D341Med (cell line): Measurements from ENCODE around the gene UBE2E1.

Source experiments
- DNase-seq: peaks from one replicate; pipeline ENCODE4 v3.0.0; 2012; ENCODE audit warnings: low spot score

Gene UBE2E1

DNA sequence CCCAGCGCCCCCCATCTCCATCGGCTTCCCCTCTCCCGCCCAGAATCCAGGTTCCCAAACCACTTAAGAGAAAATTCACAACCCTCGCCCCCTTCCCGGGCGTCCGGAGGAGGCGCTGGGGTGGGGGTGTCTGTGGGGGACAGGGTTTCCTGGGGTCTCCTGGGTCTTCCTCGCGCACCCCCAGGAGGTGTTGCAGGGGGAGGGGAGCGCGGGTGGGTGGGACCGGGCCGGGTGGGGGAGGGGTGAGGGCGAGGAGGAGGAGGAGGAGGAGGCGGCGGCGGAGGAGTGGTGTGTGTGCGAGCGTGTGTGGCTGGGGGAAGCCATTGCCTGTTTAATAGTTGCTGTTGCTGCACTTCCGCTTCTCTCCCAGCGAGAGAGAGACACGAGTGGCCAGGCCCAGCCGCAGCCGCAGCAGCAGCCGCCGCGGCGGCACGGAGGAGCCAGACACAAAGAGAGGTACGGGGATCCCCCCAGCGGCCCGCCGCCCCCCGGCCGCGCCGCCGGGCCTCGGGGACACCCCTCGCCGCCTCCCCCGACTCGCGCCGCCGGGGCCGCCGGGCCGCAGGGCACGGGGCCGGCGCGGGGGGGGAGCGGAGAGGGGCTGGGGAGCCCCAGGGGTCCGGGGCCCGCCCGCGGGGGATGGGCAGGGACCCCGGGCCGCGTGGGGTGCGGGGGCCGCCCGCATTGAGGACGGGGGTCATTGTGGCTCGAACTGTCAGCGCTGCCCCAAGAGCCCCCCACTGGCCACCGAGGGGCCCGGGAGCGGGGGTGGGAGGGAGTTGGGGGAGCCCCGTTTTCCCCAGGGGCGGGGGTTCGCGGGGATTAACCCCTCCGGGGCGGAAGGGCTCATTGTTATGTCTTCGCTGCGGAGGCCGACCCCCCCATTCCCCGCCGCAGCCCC, at the start of gene UBE2E1:
UBE2E1 (plus strand) TSS at position 323 of the 901 bp plus-strand sequence. CDS start 1,315 bp downstream, outside the sequence.
- peak; percentile 80 for DNase-seq

DNA sequence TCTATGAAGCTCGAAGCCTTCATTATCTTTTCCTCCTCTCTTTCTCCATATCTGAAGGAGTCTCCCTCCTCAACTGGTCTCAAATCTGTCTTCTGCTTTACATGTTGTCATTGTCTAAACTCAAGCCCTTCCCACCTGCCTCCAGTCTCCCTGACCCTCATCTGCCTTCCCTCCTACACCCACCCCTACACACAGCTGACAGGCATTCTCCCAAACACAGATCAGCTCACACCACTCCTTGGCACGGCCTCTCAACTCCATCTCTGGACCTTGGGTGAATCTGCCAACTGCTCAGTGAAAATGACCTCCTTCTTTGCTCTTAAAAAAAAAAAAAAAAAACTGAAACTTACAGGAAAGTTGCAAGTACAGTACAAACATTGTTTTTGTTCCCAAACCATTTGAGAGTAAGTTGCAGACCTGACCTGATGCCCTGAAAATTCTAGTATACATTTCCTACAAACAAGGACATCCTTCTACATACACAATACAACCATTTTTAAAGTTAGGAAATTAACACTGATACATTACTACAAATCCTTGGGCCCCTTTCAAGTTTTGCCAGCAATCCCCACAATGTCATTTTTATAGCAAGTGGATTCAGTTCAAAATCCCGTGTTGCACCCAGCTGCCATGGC, 49.4 kb upstream of the UBE2E1 start:
- no peak for DNase-seq

DNA sequence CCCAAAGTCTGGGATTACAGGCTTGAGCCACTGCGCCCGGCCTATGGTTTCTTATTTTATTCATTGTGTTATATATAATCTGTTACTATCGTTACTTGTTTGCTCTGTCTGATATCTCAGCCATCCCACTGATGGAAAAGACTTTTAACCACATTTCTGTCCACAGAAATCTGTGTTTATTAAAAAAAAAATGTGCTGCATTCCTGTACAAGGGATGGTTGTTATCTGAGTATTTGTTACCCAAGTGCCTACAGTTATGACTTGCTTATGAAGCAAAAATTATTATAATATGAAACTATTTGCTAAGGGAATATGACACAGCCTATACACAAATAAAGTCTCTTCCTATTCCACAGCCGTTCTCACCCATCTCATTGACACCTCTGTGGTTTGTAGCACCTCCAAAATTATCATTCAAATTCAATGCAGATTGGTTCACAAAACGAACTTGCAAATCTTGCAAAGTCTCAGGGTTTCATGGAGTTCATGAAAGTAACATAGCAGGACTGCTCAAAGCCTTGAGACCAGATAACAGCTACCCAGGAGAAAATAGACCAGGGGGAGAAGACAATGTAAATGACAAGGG, 47.4 kb upstream of the UBE2E1 start:
- DNase-seq: no peak

DNA sequence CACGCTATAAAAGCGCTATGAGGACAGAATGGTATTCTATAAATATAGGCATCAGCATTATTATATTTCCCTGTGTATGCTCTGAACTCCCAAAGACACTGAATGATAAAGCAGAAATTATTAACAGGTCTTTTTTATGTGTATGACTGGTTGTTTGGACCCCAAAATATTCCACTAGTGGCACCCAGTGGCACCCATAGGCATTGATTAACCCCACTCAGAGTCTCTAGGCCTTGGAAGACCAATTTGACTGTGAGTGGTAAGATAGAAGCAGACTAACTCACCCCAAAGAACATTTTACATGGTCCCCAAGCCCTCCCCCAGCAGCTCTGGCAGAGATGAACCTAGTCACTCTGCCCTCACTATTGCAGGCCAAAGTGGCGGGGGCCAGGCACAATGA, 45.4 kb upstream of the UBE2E1 start:
- no peak for DNase-seq

DNA sequence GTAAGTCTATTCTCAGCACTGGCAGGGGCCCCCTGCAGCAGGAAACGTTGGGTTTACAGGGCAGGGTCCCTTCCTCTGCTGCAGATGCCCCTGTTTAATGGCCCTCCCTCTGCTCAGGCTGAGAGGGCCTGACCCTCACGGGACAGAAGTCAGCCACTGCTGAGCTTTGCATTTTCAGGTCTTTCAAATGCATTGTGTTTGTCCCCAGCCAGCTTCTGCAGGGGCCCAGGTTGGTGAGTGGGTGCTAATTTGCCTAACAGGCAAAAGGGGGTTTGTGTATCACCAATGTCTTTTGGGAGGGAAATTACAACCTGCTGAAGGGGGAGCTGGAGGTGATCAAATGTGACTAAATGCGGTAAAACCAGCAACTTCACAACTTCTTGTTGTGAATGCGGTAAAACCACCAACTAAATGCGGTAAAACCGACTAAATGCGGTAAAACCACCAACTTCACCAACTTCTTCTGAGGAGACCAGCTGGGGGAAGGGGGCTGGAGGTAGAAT, 44.8 kb upstream of the UBE2E1 start:
- DNase-seq: no peak

DNA sequence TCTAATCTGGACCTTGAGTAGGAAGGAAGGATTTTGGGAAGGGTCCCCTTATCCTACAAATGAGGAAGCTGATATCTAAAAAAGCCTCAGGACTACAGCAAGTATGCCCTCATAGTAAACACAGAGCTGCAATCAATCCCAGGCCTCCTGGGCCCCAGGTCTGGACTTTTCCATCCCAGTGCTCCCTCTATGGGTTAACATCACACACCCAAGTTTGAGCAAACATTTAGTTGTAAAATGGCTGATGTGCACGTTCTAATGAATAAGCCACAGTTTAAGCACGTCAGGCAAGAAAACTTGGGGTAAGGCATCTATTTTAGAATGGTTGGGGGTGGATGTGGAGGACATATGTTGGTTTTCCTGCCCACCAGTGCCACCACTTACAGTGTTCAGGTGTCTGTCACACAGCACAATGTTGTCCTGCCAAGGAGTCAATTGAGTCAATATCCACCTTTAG, 44.3 kb upstream of the UBE2E1 start:
- DNase-seq: peak; percentile 63

DNA sequence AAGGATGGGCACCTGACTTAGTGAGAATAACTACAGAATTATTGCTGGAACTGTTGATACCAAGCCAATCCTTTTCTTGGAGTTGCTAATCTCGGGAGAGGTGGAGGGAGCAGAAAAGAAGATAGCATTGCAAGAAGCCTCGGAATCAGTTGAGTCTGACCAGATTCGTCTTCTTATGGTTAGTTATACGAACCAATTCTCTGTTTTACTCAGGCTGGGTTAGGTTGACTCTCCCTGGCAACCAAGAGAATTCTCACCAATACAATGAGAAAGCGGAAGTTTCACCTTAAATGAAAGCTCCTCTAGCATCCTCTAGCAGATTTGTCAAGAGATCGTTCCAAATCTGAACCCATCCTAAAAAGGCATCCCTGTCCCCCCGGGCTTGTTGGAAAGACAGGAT, 43.5 kb upstream of the UBE2E1 start:
- no peak for DNase-seq

DNA sequence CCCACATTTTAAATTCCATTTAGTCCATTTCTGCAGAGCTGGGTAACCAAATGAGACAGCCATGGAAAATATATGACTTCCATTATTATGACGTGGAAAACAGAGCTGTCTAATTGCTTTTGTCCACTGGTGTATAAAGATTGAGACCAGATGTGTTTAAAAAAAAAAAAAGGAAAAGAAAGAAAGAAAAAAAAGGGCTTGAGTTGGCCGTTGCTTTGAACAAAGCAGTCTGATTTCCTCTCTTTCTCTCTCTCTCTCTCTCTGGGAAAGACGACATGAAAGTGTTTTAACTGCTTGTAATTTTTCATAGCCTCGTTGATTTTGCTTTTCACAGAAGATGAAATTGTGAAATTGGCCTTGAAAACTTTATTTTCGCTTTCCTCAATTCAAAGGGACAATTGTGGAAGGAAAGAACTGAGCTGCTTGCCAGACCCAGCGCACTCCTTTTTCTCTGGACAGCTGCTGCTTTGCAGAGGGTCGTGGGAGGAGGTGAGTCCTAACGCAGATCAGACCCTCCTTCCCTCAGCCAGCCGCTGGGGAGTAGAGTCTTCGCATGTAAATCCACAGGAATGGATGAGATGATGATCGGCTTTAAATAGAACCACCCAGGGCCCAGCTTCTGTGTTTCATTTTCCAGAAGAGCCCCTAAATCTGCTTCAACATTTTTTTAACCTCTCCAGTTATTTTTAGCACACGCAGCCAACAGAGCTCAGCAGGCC, 42.8 kb upstream of the UBE2E1 start:
- no peak for DNase-seq

DNA sequence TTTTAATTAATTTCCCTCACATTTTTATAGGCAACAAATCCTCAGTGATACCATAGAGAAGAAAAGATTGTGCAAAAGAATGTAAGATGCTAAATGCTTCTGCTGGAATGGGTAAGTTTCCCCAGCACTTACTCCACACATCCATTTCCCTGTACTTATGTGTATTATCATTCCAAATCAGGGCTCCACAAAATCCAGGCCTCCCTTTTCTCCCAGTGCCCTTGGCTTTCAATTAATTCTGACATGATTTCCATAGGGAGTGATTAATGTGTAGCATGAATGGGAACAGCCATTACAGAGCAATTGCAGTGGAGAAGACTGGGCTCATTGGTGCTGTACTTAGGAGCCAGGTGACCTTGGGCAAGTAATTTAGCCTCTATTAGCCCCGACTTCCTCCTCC, 41.3 kb upstream of the UBE2E1 start:
- no peak for DNase-seq

DNA sequence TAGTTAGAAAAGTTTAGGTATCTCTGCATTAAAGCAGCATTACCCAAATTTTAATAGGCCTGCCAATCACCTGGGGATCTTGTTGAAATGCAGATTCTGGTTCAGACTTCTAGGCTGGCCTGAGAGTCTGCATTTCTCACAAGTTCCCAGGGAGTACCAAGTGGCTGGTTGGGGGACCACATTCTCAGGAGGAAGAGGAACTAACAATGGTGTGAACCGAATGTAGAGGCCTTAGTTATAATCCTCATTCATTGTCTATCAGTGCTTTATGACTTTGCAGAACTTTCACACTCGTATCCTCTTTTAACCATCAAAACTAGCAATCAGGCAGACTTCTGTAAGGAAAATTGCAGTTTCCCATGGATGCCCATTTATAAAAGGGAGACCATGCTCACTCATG, 38.2 kb upstream of the UBE2E1 start:
- DNase-seq: no peak

DNA sequence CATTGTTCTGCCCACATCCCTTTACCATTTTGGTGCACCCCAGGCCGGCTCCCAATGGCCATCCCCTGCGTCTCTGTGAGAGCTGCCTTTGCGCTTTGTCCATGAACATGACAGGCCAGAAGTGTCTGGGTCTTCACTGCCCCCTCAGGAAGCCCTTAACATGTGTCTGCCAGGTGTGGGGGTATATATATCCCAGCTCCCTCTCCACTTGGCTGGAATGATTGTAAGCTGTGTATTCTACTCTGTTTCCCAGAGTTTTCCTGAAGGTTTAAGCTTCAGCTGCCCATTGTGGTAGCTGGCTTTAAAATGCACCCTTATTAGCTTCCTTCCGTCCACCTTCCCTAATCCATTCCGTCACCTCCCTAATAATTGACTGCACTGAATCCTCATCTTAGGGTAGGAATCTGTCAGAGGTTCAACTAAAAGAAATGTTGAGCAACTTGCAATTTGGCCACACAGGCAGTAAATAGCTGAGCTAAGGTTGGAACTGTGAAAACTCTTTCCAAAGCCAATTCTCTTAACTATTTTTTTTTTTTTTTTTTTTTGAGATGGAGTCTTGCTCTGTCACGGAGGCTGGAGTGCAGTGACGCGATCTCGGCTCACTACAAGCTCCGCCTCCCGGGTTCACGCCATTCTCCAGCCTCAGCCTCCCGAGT, 30.4 kb upstream of the UBE2E1 start:
- no peak for DNase-seq

DNA sequence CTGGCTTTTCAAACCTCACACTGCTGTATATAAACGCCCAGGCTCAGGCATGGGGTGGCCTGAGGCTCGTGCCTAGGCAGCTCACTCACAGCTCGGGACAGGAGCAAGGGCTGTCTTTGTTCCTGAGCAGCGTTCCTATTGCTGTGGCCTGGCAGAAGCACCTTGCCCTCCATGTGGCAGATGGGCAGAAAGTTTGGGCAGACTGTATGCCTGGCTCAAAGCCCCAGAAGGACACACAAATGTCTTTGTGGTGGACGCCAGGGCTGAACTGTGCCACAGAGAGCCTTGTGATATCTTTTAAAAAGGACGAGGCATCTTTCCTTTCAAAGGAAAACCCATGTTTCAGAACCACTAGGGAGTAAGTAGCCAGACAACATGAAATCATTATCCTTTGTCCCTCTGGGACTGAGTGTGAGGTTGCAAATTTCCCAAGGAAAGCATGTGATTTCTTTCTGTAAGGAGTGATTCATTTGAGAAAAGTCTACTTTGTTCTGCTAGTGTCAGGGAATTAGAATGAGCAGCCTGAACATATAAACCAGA, 29.3 kb upstream of the UBE2E1 start:
- DNase-seq: no peak

DNA sequence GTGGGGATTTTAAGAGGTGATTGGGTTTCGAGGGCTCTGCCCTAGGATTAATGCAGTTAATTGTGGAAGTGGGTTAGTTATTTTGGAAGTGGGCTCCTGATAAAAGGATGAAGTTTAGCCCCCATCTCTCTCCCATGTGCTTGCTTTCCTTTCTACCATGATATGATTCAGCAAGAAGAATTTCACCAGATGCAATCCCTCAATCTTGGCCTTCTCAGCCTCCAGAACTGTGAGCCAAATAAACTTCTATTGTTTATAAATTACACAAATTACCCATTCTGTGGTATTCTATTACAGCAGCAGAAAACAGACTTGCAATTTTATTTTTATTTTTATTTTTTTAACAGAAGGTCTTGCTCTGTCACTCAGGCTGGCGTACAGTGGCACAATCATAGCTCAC, 27.3 kb upstream of the UBE2E1 start:
- DNase-seq: no peak

DNA sequence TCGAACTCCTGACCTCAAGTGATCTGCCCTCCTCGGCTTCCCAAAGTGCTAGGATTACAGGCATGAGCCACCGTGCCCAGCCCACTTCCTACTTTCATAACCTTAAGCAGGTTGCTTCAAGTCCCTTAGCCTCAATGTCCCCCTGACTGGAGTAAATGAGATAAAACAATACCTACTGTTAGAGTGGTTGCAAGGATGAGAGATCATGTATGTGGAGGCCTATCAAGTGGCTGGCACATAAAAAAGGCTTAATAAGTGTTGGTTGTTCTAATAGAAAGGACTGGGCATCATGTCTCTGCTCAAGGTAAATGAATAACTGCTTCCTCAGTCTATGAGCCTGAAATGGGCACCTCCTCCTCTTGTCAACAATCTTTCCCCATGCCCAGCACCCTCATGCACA, 25.9 kb upstream of the UBE2E1 start:
- no peak for DNase-seq

DNA sequence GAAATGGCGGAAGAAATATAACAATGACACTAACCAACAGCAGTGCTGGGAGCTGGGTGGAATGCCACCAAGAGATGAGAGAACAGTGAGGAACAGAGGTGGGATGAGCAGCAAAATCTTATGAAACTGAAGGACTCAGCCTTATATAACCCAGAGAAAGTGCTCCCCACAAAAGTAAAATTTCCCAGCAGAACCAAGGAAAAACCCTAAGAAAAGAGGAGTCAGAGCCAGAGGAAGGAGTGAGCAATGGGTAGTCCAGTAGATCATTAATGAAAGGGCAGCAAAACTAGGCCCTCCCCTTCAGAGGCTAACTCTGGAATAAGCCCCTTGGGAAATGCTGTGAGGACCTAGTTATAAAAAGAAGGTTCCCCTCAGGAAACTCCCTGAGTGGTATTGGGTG, 24.7 kb upstream of the UBE2E1 start:
- no peak for DNase-seq

DNA sequence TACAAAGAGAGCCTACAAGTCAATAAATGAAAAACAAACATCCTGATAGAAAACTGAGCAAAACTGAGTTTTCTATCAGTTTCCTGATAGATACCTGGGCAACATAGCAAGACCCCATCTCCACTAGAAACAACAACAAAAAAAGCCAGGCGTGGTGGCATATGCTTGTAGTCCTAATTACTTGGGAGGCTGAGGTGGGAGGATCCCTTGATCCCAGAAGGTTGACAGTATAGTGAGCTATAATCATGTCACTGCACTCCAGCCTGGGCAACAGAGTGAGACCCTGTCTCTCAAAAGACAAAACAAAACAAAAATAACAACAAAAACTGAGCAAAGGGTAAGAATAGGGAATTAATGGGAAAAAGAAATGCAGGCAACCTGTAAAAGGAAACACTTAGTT, 23.9 kb upstream of the UBE2E1 start:
- DNase-seq: no peak

DNA sequence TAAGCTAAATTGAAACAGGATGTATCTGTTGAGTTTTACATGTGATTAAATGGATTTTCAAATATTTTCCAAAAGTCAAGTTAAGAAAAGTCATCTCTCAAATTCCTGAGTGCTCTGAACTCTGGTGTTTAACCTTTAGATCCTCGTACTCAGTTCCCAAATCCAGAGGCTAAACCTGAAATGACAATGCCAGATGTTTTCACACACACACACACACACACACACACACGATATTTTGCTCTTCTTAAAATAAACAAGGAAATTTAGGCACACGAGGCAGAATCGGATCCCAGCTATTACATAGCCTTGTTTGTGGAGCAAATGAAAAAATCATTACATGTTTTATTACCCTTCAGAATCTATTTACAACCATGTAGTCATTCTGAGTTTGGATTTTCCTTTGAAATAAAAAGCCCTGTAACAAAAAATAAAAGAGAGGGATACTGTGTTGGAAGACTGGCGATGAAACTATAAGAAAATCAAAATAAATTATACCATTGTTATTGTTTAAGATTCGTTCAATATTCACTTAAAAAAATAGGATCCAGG, 20.6 kb upstream of the UBE2E1 start:
- no peak for DNase-seq

DNA sequence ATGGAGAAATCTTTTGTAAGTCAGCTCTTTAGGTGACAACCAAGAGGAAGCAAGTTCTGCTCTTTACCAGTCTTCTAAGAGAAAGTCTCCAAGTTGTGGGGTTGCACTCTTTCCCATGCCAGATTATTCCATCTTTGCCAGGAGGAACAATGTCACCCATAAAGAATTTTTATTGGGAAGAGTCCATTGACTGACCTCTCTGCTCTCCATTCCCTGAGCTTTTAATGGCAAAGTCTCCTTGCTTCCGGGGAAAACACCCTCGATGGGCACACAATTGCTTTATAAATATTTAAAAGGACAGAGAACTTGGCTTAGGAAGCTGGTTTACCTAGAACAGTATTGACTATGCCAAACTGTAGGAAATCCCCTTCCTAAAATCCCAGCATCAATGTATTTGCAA, 19.9 kb upstream of the UBE2E1 start:
- DNase-seq: no peak

DNA sequence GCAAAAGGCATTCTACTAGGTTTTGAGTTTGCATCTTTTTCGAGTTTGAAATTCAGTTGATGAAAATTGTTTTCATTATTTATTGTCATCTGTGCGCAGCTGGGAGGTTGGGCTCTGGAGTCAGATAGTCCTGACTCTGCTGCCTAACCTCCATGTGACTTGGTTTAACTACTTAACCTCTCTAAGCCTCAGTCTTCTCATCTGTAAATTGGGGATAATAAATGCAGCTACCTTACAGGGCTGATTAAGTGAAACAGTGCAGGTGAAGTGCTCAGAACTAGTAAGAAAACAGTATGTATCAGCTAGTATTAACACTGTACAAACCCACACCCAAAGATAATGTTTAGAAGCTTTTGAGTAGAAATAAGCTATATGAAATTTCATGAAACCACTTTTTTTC, 14.1 kb upstream of the UBE2E1 start:
- DNase-seq: no peak

DNA sequence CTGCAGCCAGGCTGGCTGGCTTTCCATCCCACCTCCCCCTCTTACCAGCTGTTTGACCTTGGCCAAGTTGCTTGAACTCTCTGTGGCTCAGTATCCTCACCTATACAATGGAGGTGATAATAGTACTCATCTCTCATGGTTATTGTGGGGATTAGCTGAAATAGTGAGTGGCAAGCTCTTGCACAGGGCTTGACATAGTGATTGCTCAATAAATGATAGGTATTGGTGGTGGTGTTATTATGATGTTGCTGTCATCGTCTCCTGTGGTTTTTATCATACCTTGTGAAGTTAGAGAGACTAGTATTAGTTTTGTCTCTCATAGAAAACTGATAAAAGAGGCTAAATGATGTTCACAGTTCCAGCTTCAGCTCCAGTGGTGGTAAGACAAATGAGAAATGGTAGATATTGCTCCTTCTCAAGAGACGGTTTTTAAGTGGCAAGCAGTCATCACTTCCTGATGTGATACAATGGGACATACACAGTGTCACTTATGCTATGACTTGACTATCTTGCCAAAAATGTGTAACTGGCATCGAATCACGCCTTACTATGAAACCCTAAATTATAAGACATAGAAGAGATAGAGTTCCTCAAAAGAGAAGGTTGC, 12.1 kb upstream of the UBE2E1 start:
- DNase-seq: no peak

DNA sequence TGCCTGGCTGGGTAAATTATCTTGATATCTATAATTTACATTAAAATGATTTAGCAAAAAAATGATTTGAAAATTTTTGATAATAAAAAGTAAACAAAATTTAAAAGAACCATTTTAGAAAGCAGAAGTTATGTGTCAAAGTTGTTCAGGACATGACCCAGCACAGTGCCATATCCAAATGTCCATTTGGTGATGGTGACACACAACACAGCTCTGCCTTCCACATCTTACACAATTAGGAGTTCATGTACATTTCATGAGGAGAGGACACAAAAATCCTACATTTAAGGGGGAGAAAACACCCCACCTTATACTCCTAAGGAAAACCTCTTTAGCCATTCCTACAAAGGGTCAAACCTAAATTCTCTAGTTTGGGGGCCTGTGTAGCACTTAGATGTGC, 10.7 kb upstream of the UBE2E1 start:
- no peak for DNase-seq
